Stromal cell of bone marrow (primary cell): Measurements from ENCODE around the gene PRICKLE3.
"Not testable (repeated sequence)": the region's sequence is repeated elsewhere in the genome, so short reads cannot be mapped to it uniquely, and the experiment has no call there.

ENCODE experiments used
- DNase-seq: peaks from one replicate; pipeline ENCODE4 v3.0.0-alpha.2; 2012; ENCODE audit warnings: low read depth

Gene PRICKLE3

DNA sequence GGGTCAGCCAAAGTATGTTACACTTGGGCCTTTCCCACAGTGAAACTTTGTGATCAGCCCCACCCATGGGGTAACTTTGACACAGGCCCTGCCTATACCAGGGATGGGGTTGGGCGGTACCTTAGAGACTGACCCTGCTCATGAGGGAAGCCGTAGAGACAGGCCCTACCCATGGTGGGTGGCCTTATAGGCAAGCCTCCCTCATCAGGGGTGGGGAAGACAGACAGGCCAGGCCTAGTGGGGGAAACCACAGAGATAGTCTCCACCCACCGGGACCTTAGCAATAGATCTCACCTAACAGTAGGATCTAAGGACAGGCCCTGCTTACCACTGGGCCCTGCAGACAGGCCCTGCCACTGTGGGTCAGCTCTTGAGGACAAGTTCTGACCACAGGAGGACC, 7.6 kb downstream of the PRICKLE3 start:
- DNase-seq: no peak

DNA sequence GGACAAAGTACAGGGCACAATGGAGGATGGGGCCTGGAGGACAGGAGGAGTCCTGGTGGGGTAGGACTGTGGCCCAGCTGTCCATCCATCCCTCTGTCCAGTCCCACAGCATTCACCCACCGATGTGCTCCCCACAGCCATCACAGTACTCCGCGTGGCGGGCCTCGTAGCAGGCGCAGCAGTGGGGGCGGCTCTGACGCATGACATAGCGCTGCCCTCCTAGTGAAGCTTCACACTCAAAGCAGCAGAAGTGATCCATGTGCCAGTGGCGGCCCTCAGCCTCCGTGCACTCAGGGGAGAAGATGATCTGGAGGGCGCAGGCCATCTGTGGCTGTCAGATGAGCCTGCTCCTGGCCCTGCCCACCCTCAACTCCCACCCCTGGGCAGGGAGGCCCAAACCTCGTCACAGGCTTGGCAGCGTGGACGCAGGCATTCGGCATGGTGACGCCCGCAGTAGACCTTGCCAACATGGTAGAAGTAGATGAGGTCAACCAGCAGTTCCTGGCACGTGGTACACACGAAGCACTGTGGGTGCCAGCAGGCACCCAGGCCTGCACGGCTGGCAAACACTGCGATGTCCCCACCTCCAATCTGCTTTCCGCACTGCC, 8.2 kb downstream of the PRICKLE3 start:
- no peak for DNase-seq

DNA sequence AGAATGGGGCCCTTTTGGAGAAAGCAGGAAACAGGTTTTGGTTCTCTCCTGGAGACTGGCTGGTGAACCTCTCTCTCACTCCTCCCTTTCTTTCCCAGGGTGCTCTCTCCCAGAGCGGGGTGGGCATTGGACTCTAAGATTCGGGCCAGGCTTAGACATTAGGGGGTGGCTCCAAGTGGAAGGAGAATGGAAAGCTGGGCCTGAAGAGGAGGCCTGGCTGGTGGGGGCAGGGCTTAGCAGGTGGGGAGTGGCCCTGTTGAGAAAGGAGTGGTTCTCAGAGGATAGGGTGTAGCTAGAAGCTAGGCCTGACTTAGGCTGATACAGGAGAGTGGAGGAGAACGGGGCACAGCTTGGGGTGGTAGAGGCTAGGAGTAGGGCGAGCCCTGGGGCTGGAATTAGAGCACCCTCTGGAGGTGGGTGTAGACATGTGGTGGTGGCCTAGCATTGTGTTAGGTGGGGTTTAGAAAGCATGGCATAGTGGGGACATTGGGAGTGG, 8.8 kb downstream of the PRICKLE3 start:
- DNase-seq: no peak

DNA sequence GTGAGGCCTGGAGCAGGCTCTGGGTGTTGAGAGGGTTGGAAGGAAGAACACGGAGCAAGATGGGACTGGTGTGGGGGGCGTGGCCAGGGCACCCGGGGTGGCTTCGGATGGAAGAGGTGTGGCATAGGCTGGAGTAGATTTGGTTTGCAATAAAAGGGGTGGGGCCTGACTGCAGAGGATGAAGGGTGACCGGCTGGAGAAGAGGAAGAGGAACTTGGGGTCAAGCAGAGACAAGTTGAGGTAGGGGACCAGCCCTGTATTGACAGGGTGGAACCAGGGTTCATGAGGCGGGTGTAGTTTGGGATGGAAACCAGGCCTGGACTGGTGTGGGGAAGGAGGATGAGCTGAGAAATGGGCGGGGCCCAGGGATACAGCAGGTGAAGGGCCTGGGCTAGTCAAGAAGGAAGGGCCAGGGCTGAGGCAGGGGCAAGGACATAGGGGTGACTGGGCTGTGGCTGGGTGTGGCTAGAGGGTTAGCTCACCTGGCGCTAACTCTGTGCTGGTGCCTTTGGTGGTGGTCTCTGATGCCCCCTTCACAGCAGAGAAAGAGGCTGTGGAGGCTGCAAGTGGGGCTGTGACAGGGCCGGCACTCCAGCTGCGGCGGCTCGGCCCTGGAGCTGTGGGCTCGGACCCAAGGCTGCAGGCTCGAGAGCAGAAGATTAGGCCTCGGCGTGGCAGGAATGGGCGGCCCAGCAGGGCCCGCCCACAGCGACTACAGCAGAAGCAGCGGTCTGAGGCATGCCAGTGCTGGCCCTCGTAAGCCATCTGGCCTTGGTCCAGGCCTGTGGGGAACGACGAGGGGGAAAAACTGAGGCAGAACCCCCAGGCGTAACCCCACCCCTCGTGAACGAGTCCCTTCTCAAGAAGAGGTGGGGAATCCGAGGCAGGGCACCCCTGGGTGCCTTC, 9.5 kb downstream of the PRICKLE3 start:
- DNase-seq: no peak

DNA sequence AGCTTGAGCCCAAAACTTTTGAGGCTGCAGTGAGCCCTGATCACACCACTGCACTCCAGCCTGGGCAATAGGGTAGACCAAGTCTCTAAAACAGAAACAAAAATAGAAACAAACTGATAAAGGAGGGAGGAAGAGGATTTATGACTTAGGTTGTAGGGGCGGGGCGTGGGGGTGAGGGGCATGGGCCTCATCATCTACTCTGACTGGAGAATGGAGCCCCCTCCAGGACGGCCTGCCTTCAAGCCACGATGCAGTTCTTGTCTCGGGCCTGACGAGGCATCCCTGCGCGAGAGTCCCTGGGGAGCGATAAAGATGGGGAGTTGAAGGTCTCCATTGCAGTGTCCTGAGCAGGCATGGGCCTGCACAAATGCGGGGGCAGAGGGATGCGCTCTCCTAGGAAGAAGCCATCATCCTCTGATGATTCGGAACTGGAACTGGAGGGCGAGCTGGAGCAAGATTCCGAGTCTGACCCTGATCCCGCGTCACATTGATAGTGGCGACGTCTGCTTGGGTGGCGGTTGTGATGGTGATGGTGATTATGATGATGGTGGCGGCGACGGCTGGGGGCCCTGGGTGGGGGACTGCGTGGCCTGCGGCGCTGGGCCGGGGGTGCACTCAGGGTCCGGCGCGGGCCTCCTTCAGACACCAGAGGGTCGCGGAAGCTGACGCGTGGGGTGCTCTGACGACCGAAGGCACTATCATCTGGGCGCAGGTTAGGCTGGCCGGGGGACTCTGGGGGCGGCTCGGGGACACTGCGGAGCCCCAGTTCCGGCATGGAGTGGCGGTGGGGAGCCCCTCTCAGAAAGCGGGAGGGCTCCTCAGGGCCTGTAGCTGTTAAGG, 10.5 kb downstream of the PRICKLE3 start:
- DNase-seq: no peak

DNA sequence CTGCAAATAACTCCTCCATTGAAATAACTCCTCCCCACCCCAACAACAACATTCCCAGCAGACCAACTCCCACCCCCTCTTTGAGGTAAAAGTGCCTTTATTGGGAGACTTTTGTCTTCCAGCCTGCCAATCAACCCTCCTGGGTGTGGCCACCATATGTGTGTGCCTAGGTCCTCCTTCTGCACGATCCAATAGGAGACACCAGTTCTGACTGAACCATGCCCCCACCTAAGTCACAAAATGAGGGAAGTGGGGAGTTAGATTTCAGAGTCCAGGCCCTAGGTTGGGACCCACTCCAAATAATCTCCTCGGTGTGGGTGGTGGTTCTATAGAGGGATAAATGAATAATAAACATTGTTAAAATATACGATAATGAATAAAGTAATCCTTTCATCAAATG, 11.4 kb downstream of the PRICKLE3 start:
- DNase-seq: no peak

DNA sequence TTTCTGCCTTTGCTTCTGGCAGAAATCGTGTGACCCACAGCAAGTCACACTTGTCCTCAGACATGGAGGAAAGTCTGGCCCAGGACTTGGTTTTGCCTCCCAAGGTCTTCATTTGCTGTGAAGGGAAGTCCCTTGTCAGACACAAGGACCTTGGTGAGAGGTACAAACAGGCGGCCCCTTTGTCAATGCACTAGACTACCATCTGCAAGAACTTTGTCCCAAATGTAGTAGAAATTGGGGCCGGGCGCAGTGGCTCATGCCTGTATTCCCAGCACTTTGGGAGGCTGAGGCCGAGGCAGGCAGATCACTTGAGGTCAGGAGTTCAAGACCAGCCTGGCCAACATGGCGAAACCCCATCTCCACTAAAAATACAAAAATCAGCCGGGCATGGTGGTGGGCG, 12.6 kb downstream of the PRICKLE3 start:
- not testable (repeated sequence) for DNase-seq

DNA sequence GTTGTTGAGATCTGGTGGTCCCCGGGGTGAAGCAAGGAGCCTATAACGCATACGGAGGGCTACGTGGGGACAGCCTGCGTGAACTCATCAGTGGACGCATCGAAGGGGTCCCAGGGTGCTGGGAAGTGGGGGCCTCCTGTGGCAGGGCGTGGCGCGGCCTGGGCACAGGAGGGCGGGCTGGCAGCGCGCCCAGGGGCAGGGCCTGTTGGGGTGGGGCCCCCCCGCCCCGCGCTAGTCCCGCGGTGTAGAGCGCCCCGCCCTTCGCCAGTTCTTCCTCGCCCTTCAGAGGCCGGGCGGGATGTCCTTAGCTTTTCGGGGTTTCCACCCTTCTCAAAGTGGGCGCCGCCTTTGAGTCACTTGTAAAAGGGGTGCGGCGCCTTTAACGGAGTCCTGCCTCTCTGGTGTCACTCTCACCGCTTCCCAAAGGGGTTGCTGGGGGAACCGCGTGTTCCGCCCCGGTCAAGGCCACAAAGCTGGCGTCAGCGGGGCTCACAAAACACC, 13.8 kb downstream of the PRICKLE3 start:
- no peak for DNase-seq

DNA sequence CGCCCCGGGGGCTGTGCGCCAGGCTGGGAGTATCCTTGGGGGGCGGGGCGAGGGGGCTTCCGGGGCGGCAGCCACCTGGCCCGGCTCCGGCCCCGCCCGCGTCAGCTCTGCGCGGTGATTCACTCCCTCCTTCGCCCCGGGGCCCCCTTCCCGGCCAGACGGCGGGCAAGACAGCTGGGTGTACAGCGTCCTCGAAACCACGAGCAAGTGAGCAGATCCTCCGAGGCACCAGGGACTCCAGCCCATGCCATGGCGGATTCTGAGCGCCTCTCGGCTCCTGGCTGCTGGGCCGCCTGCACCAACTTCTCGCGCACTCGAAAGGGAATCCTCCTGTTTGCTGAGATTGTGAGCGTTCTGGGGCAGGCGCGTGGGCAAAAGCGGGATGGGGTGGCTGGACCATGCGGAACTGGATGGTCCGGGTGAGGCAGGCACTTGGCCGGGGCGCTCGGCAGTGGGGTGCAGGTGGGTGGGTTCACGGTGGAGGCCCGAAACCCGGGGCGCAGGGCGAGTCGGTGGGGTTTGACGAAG, 14.4 kb downstream of the PRICKLE3 start, which contains the start of gene PLP2:
PLP2 (plus strand) TSS at position 147 of the 528 bp plus-strand sequence; CDS start at position 250, 103 bp downstream.
- DNase-seq: no peak

DNA sequence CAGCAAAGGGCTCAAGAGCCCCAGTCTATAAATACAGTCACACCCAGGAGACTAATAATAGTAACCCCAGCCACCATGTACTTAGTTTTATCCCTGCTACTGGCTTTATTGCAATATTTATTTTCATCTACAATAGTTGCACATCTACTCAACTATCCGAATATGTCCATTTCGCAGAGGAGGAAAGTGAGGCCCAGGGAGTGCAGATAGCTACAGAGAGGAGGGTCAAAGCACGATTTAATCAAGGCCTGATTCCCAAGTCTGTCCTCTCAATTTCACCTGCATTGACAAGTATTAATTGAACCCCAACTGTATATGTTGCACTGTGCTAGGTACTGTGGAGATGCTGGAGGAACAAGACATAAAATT, 18.4 kb downstream of the PRICKLE3 start:
- DNase-seq: no peak

DNA sequence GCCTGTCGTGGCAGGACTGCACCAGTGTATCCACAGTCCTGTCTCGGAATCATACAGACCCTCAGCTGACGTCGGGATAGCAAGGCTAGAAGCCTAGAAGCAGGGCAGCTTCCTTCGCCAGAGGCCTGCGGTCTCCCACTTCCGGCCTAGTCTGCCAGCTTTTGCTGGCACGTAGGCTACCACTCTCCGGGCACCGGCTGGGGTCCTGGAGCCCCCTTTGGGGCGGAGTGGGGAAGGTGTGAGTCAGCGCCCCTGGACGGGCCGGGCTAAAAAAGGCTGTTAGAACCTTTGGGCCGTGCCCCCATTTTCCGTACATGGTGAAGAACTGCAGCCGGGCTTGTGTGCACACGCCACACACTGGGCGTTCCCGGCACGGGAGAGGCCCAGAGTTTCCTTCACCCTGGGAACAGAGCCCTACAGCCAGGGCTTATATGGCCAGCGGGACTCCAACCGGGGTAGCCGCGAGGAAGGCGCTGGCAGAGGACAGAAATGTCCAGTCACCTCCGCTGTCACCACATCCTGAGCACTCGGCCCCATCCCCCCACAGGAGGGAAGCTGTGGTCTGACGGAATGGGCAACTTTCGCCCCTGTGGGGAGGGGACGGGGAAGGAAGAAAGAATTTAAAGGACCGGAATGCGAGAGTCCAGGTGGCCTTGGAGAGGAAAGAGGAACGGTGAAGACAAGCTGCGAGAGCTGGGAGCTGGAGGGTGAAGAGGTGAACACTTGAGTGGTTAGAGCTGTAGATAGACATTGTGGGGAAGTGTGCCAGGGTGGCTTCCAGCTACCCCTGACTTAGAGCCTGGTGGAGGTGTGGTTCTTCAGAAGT, 19.0 kb downstream of the PRICKLE3 start:
- DNase-seq: peak; percentile 78

DNA sequence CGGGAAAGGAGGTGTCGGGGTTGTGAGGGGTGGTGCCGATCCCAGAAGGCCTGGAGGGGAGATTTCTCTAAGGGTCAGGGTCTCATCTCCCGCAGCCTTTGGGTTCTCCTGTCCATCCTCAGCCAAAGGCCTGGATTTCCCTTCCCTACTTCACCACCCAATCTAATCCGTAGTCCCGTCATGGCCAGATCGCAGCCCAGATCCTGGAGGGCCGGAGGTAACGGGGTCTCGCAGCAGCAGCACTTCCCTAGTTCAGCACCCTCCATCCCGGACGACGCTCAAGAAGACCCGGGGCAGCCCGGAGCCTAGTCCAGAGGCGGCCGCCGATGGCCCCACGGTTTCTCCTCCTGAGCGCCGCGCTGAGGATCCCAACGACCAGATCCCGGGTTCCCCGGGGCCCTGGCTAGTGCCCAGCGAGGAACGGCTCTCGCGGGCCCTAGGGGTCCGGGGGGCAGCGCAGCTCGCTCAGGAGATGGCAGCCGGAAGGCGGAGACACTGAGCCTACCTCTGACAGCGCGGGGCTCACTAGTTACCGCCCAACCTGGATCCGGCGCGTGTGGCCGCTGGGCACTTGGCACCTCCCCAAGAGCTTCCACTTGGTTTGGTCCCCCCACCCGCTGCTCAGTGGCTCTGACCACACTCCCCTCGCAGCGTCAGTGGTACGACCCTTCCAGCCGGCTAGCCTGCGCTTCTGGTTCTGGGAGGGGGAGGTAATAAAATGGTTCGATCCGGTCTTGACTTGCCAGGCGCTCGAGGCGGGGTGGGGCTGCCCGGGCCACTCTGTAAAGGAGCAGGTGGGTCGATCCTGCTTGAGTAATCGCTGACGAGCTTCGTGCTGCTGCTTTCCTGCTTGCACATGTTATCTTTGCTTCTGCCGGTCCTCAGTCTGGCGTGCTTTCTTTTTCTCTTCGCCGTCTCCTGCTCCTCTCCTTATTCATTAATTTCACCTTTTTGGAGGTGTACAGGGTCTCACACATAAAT, 20.0 kb downstream of the PRICKLE3 start:
- DNase-seq: peak; percentile 34

DNA sequence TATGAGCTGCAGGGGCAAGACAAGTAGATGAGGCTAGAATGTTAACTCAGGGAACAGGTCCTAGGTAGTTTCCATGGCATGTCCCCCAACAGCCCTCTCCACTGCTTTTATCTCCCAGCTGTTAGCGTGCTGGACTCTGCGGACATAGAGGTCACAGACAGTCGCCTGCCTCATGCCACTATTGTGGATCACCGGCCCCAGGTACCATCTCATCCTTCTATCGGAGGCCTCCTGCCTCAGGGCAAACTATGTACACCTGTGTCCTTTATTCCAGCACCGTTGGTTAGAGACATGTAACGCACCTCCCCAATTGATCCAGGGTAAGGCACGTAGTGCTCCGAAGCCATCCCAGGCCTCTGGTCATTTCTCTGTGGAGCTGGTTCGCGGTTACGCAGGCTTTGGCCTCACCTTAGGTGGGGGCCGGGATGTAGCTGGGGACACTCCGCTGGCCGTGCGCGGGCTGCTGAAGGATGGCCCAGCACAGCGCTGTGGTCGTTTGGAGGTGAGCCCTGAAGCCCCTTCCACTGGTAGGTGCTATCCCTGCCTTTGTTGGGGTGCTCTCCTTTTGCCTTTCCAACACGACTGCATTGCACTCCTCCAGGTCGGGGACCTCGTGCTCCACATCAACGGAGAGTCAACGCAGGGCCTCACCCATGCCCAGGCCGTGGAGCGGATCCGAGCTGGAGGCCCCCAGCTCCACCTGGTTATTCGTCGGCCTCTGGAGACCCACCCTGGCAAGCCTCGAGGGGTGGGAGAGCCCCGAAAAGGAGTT, 21.4 kb downstream of the PRICKLE3 start:
- DNase-seq: no peak

DNA sequence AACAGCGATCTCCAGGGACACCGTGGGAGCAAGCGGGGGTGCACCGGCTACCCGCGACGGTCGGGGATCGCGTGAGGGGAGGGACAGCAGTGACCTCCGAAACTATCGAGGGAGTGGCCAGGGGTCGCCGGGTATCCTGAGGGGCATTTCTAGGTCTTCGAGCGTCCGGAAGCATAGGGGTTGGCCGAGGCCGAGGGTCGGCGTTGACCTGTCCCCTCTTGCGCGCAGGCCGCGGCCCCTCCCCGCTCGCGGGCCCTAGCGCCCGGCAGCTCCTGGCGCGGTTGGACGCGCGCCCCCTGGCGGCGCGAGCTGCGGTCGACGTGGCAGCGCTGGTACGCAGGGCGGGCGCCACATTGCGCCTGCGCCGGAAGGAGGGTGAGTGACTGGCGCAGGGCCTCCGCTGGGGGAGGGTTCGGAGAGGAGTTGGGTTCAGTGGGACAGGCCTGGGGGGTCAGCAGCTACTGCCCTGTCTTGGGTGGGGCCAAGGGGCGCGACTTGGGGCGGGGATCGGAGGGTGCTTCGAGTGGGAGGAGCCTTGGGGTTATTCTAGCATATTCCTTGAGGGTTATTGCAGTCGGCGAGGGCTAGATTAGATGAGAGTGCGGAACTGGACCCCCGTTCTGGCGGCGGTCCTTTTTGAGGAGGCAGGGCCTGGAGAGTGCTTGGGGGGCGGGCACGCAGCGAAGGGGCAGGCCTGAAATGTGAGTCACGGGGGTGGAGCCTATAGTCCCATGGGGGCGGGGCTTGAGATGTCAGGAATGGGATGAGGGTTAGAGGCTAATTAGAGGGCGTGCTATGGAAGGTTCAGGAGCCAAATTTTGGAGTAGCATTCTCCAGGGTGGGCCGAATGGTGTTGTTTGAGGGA, 22.4 kb downstream of the PRICKLE3 start:
- DNase-seq: peak; percentile 58

DNA sequence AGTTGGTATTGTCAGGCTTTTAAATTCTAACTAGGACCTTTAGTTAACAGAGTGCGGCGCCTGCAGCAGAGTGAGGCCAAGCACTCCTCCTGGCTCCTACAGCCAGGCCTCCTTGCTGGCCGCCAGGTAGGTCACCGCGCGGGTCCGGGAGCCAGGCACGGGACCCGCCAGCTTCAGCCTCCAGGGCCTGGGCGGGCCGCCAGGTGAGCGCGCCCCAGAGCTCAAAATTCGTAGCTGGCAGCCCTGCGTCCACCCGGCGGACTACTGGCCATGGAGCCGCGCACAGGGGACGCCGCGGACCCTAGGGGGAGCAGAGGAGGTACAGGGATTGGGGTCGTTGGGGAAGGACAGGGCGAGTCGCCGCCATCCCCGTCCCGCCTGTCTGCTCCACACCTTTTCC, 23.6 kb downstream of the PRICKLE3 start, which contains the start of gene MAGIX:
MAGIX (plus strand) TSS at position 139 of the 400 bp plus-strand sequence; CDS start at position 271, 132 bp downstream.
- DNase-seq: no peak

DNA sequence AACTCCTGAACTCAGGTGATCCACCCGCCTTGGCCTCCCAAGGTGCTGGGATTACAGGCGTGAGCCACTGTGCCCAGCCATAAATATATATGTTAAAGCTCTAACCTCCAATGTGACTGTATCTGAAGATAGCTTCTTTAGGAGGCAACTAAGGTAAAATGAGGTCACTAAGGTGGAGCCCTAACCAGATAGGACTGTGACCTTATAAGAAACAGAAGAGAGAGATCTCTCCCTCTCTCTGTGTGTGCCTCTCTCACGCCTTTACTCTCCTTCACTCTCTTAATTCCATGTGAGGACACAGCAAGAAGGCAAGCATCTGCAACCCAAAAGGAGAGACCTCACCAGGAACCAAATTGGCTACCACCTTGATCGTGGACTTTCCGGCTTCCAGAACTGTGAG, 24.5 kb downstream of the PRICKLE3 start:
- DNase-seq: no peak

DNA sequence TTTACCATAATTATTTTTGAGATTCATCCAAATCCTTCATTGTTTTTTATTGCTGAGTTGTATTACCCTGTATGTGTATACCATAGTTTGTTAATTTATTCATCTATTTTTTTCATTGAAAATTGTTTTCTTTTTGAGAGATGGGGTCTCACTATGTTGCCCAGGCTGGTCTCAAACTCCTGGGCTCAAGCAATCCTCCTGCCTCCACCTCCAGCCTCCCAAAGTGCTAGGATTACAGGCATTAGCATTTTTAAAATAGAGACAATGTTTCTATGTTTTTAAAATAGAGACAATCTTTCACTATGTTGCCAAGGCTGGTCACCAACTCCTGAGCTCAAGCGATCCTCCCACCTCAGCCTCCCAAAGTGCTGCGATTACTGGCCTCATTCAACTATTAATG, 25.3 kb downstream of the PRICKLE3 start:
- no peak for DNase-seq

DNA sequence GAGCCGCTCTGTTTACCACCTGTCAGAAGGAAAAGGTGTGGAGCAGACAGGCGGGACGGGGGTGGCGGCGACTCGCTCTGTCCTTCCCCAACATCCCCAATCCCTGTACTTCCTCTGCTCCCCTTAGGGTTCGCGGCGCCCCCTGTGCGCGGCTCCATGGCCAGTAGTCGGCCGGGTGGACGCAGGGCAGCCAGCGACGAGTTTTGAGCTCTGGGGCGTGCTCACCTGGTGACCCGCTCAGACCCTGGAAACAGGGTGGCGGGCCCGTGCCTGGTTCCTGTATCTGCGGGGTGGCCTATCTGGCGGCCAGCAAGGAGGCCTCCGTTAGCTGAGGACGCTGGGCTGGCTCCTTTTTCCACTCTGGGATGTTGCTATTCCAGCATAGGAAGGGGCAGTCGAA, 29.0 kb downstream of the PRICKLE3 start:
- DNase-seq: no peak
